Activated CD4-positive, alpha-beta T cell treated with anti-CD3 and anti-CD28 coated beads, Interleukin-2, Interleukin-6, amounts not matched to agents 100 ng/mL and 50 ng/mL, durations not matched to agents 16 hours and 8 hours (primary cell): ENCODE data around the gene CYSRT1.

ENCODE experiments used
- DNase-seq: peaks from one replicate; pipeline ENCODE4 v3.0.0-alpha.2; 2020

The CYSRT1 gene, protein sequence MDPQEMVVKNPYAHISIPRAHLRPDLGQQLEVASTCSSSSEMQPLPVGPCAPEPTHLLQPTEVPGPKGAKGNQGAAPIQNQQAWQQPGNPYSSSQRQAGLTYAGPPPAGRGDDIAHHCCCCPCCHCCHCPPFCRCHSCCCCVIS

DNA sequence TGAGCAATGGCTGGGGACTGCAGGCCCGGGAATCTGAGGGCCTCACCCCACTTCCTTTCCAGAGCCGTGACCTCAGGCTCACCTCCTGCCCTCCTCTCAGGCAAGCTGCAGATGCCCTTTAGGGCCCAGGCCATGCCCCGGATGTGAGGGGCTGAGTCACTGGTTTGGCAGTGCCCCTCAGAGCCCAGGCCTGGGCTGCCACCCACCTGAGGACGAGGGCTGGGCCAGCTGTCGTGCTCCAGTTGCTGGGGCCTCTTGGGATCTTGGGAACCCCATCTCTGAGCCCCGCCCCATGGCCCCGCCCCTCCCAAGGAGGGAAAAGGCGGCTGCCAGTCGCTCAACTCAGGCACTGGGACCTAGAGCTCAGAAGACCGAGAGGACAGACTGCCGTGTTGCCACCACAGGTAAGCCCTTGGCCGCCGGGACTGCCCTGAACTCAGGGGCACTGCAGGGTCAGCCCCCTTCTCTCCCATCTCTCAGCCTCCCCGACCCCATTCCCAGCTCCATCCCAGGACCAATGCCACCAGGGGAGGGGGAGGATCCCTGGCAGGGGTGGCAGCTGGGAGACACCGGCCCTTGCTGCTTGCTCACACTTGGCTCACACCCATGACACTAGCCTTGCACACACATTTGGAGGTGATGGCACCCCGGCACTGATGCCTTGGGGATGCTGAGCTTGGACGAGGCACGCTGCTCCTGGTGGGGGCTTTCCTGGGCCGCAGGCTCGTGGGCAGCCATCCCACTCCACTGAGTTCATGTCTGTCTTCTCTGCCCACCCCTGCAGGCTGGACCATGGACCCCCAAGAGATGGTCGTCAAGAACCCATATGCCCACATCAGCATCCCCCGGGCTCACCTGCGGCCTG is at the start of gene CYSRT1:
Gene CYSRT1 (plus strand): TSS at position 345 of the 865 bp plus-strand sequence. CDS start 448 bp downstream, at position 793.
- DNase-seq = peak; percentile 41

DNA sequence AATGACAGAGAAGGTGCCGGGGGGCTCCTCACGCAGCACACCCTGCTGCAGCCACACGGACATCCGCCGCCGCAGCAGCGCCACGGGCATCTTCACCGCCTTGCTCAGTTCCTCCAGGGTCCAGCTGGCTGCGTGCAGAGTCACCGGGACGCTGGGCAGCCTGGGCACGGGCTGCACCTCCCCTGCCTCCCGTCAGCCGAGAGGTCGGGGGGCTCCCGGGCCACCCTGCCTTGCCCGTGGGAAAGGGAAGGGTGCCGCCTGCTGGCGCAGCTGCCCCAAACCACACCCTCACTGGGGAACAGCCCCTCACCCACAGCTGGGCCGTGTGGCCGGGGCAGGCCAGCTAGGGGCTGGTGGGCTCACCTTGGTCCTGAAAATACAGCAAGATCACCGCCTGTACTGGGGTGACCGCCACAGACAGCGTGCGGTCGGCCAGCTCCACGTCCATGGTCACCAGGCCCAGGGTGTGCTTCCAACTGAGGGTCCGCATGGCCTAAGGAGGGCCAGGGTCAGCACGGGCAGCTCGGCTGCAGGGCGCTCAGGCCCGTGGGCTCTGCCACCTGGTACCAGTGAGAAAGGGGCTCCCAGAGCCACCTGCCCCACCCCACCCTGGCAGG is 49.5 kb upstream of the CYSRT1 start:
- DNase-seq = no peak

DNA sequence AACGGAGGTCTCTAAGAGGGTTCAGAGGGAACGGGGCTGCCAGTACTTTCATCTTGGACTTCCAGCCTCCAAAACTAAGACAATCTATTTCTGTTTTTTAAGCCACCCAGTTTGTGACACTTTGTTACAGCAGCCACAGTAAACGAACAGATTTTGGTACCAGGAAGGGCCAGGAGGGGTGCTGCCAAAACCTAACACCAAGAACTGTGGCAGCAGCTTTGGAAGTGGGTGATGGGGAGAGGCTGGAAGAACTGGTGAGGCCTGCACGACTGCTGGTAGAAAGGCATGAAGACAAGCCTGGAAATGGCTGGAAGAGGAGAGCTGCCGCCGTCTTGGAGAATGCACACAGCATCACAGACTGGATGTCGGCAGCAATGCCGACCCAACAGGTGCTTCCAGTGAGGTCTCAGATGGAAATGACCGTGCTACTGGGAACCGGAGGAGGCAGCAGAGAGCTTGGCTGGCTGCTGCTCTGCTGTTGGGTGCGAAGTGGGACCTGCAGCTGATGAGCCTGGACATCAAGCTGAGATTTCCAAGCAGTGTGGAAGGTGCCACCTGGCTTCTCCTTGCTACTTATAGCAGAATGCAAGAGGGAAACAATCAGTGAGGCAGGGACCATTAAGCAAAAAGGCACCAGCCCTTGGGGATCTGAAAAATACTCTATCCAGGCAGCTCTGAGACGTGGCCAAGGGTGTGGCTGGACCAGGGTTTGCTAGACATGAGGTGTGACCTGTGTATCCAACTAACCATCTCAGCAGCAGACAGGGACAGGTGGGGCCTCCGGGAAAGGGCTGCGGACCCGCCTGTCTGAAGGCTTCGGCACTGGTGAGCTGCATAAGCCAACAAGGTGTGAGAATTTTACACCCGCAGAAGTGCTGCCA is 48.4 kb upstream of the CYSRT1 start:
- DNase-seq = peak; percentile 44

DNA sequence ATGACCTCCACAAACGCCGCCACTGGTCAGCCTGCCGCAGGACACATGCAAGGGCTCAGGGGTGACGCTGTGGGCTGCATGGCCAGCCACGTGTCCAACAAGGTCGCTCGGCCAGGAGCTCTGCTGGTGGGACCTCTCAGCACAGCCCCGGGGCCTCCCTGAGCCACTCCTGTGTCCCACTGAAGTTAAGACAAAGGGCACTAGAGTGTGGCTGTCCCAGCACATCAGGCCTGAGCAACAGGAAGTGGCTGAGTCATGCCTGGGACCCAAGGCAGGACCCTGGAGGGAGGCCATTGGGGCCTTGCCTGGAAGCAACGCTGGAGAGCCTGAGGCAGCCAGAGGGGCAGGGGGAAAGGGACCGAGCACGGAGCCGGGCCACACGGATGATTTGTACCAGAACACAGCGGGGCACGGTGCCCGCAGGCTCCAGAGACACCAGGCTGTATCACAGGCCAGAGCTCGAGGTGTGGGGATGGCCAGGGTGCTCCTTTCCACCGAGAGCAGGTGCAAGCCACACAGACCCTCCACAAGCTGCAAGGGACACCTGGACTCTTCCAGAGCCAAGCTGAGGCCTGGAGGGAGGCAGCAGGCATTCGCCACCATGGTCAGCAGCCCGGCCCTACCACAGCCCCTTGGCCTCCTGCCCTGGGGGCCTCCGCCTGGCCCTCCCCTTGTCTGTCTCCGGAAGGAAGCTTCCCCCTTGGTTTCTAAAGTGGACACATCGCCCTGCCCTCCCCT is 46.6 kb upstream of the CYSRT1 start:
- no peak for DNase-seq

DNA sequence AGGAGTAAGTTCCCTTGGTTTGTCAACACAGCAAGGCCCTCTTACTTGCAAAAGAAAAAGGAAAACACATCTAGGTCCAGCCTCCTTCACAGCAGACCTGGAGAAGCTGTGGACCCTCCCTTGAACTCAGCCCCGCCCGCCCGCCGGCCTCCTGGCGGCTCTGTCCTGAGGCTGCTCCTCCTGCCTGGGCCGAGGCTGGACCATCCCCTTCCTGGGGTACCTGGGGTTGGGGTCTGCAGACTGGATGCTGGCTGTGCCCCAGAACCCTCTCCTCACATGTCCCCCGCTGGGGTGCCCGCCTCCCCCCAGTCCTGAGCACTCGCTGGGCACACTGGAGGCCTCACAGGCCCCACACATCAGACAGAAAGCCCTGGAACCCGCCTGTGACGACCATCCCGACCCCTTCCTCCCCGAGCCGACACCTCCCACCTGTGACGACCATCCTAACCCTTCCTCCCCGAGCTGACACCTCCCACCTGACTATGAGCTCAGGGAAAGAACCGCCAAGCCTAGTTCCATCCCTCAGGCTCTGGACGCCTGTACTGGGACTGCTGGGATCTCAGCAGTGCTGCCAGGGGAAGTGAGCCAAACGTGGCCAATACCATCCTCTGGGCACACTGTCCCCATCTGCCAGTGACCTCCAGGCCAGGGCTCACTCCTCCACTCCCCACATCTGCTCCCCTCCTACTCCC is 45.9 kb upstream of the CYSRT1 start:
- DNase-seq = no peak

DNA sequence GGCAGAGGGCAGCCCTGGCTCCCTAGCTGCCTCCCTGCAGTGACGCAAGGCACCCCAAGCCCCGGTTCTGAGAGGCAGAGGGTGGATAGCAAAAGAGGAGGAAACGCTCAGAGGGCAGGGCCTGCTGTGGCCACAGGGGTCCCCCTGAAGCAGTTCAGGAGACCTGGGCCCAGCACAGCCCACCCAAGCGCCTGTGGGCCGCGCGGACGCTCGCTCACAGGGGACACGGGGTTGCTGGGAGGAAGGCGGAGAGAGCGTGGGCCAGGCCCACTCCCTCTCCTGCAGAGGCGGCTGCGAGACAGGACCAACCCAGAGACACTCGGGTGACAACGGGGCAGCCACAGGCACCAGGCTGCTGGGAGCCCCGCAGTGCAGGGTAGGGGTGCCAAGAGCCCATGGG is 45.2 kb upstream of the CYSRT1 start:
- no peak for DNase-seq

DNA sequence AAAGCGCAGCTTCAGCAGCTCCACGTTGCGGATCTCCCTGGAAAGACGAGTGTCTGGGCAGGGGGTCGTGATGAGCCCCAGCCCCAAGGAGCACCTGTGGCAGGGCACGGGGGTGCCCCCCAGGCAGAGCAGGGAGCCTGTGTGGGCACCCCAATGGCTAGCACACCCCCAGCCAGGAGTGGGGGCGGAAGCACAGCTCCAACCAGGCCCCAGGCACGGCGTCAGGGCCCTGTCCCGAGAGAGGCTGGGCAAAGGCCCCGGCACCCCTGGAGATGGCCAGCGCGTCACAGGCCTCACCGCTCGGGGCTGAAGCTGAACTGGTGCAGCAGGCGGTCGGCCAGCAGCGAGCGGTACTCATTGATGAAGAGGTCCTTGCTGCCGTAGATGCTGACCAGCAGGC is 44.5 kb upstream of the CYSRT1 start:
- no peak for DNase-seq

DNA sequence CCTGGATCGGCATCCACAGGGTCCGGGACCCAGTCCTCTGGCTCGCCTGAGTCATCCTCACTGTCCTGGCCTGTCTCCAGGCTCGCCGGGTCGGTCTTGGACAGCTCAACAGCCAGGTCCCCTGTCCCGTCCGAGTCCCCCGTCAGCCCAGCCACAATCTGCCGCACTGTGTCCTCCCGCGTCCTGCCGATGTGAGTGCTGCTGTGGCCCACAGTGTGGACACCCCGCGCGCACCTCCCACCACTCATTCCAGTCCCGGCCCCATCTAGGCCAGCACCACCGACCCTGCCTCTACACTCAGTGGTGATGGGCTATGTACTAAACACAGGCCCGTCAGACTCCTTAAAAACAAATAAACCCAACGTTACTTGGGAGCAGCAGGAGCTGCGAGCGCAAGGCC is 43.3 kb upstream of the CYSRT1 start:
- no peak for DNase-seq

DNA sequence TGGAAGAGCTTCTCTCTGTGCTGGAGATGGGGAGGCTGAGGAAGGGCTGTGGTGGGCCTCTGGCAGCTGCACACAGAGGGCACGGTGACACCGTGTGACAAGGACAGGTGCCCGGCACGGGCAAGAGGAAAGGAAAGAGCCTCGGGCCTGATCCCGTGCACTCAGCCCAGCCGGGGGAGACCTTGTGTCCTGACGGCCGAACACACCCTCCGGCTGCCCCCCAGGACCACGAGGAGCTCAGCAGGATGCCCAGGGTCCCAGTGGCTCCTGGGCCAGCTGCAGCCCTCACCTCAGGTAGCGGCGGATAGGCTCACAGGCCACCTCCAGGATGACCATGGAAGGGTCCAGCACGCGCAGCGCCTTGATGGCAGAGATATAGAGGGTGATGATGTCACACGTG is 42.1 kb upstream of the CYSRT1 start:
- no peak for DNase-seq

DNA sequence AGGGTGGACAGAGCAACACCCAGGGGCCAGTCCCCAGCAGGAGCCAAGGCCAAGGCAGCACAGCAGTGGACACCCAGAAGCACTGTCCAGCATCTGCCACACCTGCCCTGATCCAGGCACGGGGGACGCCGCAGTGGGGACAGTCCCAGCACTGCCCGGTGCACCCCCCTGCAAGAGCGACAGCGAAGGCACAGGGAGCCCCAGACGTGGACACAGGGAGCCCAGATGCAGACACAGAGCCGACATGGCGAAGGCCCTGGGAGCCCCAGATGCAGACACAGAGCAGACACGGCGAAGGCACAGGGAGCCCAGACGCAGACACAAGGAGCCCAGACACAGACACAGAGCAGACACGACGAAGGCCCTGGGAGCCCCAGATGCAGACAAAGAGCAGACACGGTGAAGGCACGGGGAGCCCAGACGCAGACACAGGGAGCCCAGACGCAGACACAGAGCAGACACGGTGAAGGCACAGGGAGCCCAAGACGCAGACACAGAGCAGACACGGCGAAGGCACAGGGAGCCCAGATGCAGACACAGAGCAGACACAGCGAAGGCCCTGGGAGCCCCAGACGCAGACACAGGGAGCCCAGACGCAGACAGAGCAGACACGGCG is 40.9 kb upstream of the CYSRT1 start:
- DNase-seq = no peak

DNA sequence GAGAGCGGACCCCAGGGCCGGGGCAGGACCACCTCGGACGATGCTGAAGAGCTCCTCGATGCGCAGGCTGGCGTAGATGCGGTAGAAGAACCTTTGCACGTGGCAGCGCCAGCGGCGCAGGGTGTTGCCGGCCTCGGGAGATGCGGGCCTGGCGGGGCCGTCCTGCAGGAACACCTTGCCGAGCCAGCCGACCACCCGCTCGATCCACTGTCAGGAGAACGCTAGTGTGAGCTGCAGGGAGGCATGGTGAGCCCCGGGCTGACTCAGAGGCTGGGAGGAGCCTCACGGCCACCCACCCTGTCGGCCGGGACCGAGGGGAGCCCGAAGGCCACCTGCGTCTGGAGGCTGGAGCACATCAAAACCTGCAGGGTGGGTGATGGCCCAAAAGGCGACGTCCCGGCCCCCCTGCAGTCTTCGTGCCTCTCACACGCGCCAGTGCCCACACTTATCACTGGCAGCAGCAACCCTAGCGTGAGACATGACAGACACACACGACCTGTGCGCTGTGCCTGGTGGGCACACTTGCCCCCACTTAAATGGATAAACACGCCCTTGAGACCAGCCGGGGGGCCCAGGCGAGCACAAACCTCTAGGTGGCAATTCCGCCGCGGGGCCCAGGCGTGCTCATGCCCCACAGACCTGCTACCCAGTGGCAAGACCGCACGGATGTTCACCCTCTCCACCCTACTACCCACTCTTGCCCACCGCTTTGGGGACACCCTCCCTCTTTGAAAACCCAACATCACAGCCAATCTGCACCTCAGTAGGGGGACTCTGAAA is 39.9 kb upstream of the CYSRT1 start:
- DNase-seq = no peak

DNA sequence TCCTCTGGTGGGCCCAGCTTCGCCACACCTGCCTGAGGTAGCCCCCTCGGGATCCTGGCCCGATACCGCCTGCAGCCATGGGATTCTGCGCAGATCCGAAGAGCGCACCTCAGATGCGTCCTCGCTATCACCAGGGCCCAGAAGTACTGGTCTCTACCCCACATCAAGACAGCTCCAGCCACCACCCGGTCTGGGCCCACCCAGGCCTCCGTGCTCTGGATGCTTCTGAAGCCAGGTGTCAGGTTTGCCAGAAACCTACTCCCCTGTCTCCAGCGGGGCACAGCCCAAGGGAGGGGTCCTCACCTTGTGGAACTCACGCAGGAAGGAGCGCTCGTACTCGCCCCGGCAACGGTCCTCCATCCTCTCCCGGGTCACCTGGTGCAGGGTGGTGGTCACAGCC is 39.1 kb upstream of the CYSRT1 start:
- no peak for DNase-seq

DNA sequence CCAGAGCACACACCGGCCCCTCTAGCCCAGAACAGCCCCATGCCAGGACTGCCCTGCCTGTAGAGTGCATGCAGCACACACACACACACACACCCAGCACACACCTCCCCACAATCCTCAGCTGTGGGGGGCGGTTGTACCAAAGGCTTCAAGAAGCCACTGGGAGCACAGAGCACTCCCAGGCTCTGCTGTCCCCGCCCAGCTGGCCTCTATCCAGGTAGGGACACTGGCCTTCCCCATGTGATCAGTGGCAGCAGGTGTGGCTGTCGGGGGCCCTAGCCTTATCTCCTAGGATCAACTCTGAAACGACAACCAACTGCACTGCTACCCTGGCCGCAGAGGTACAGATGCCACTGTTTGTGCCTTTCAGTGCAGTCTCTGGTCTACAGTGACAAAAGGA is 38.6 kb upstream of the CYSRT1 start:
- DNase-seq = no peak

DNA sequence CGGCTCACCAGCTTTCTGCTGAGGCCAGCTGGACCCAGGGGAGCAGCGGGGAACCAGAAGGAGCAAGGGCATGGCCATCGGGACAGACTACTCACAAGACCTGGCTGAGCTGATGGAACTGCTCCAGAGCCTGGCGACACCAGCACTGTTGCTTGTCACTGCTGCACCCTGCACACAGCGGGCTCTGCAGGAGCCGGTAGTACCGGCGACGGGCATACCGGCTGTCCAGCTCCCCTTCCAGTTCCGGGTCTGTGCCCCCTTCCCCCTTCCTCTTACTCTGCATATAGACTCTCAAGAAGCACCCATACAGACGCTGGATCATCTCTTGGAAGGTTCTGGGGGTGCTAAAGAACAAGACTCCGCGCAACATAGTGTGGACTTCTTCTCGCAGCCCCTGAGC is 37.6 kb upstream of the CYSRT1 start:
- no peak for DNase-seq

DNA sequence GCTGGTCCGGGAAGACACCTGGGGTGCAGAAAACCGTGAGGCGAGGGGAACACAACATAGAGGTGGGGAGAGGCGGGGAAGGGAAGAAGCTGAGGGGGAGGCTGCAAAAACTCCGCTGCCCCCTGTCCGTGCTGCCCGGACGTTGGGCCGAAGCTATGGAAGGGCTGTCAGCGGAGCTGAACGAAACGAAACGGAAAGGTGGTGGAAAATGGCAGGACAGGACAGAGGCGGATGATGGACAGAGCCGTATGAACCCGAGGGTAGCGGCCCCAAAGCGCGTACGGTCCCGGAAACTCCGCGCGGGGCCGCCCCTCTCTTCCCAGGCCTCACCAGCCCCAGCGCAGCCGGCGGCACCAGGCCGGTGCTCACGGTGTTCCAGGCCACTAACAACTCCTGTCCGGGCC is 36.9 kb upstream of the CYSRT1 start:
- no peak for DNase-seq

DNA sequence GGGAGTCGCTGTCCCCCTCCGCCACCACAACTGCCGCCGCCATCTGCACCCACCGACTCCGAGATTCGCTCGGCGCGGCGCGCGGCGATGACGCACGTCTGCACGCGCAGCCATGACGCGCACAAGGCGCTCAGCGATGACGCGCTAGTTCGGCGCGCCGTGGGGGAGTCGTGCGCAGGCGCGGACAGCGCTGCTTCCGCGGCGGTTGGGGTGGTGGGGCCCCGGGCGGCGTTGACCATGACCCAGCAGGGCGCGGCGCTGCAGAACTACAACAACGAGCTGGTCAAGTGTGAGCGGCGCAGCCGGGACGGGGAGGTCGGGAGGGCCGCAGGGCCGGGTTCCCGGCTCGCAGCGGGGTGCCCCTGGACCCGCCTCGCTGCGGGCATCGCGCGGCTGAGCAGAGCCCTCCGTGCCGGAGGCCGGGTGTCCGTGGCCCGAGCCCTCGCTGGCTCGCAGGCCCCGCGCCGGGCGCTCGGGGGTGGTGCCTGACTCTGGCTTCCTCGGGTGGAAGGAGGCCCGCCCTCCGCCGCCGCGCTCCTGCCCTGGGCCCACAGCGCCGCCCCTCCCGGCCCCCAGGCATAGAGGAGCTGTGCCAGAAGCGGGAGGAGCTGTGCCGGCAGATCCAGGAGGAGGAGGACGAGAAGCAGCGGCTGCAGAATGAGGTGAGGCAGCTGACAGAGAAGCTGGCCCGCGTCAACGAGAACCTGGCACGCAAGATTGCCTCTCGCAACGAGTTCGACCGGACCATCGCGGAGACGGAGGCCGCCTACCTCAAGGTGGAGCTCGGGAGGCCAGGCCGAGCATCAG is 36.3 kb upstream of the CYSRT1 start, which contains the start of the genes ANAPC2 and SSNA1:
Gene ANAPC2 (minus strand): TSS at position 71 of the 807 bp plus-strand sequence. CDS start 28 bp downstream, at position 43.
Gene SSNA1 (plus strand): TSS at position 187 of the 807 bp plus-strand sequence. CDS start 51 bp downstream, at position 238.
- peak; percentile 96 for DNase-seq

DNA sequence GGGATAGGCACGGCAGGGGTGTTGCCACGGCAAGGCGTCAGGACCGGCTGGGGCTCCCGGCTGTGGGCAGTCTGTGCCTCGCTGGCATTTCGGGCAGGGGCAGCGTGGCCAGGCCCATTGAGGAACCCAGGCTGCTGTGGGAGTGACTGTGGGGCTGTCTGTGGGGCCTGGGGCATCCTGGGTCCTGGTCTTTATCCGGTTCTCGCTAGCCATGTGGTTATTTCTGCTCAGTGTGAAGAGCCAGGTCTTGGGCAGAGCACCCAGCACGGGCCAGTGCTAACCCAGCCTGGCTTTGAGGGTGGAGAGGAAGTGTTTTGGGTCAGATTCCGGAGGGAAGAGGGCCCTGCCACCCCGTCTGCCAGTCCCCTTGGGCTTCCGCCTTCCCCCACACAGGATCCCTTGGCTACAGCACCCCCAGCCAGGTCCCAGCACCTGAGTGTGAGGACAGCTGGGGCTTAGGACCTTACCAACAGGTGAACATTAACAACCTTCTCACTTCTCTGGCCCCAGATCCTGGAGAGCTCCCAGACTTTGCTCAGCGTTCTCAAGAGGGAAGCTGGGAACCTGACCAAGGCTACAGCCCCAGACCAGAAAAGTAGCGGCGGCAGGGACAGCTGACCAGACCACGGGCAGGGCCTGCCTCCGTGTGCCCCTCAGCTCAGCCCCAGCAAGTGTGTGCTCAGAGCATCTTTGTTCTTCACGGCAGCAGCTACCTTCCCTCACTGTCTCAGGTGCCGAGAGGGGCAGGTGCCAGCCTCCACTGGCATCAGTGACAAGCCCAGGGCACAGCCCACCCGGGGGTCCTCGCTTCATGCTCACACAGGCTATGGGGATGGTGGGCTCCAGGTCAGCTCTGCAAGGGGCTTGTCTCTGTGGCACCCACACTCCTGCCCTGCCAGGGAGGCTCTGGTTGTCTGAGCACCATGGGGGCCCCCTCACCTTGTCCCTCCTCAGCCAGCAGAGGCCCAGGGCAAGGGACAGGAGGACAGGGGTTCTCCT is 35.4 kb upstream of the CYSRT1 start:
- no peak for DNase-seq

DNA sequence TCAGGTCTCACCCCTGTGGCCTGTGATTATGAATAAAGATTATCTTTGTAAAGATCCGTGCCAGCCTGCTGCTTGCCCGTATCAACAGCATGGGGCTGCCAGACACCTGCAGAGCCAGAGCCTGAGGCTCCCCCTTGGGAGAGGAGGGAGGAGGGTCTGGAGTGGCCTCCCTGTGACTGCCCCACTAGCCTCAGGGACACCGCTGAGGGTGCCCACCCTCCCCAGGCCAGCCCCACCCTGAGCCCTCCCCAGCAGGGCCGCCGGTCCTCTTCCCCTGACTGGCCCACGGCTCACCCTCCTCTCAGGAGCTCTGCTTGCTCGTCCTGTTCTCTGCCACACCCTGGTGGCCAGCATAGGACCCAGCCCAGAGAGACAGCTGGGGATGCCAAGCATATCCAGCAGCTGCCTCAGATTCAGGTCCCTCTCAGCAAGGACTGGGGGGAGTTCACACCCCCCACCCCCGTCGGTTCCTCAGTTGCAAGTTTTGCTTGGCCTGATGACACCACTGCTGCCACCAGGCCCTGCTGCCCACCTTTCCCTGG is 34.6 kb upstream of the CYSRT1 start:
- no peak for DNase-seq
